AG10803 (cell line): ENCODE measurements around the gene TFEB.

Experiments
- DNase-seq: peaks from one replicate; pipeline ENCODE4 v3.0.0; 2010; ENCODE audit warnings: low read depth
- H3K4me3 ChIP-seq: 2 replicates; pipeline ENCODE4 v1.5.1; 2011; ENCODE audit warnings: mild to moderate bottlenecking, low read length, control low read depth
- TF ChIP-seq, protein P1 (sequence below): conservative IDR thresholded peaks from 2 replicates; pipeline ENCODE4 v1.5.1; 2011; ENCODE audit warnings: mild to moderate bottlenecking, low read length, control low read depth, inconsistent platforms

The TFEB gene

GRCh38 chr6:41668968-41669367 lies 66.4 kb downstream of the TFEB start:
- no peak for DNase-seq
- H3K4me3 ChIP-seq, result no peak overlapping the region
- TF ChIP-seq, protein P1, sequence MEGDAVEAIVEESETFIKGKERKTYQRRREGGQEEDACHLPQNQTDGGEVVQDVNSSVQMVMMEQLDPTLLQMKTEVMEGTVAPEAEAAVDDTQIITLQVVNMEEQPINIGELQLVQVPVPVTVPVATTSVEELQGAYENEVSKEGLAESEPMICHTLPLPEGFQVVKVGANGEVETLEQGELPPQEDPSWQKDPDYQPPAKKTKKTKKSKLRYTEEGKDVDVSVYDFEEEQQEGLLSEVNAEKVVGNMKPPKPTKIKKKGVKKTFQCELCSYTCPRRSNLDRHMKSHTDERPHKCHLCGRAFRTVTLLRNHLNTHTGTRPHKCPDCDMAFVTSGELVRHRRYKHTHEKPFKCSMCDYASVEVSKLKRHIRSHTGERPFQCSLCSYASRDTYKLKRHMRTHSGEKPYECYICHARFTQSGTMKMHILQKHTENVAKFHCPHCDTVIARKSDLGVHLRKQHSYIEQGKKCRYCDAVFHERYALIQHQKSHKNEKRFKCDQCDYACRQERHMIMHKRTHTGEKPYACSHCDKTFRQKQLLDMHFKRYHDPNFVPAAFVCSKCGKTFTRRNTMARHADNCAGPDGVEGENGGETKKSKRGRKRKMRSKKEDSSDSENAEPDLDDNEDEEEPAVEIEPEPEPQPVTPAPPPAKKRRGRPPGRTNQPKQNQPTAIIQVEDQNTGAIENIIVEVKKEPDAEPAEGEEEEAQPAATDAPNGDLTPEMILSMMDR, result no peak

DNA sequence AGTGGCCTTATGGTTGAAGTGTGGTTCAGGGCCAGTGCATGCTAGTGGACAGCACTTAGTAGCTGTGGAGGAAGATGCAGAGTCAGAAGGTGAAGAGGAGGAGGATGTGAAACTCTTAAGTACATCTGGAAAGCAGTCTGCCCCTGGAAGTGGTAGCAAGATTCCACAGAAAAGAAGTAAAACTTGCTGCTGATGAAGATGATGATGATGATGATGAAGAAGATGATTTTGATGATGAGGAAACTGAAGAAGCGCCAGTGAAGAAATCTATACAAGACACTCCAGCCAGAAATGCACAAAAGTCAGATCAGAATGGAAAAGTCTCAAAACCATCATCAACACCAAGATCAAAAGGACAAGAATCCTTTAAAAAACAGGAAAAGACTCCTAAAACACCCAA lies 68.2 kb downstream of the TFEB start:
- DNase-seq, result no peak
- H3K4me3 ChIP-seq, result no peak overlapping the region
- TF ChIP-seq, protein P1, result no peak

DNA sequence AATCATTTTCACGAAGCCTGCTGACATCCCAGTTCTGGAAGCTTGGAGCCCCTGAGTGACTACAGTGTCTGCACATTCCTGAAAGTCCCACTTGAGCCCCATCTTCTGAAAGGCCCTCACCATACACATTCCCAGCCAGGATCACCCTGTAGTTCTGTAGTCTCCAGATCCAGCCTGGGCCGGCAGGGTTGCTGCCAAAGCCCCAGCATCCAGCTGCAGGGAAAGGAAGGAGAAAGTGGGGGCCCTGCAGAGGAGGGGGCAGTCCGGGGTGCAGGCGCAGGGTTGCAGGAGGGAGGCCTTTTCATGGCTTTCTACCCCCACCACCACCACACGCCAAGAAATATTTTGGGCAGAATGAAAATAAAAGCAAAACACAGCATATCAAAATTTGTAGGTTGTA lies 71.1 kb downstream of the TFEB start:
- no peak overlapping the region for H3K4me3 ChIP-seq
- TF ChIP-seq, protein P1, result no peak
- DNase-seq, result no peak

- no peak overlapping the region for H3K4me3 ChIP-seq
- no peak for DNase-seq
- TF ChIP-seq, protein P1, result no peak
Observed at GRCh38 chr6:41663568-41663967, 71.8 kb downstream of the TFEB start.

- TF ChIP-seq, protein P1, result no peak
- no peak for DNase-seq
- H3K4me3 ChIP-seq, result no peak overlapping the region
Observed at GRCh38 chr6:41659935-41660334, 75.5 kb downstream of the TFEB start.

GRCh38 chr6:41658636-41659035 lies 76.8 kb downstream of the TFEB start:
- no peak for DNase-seq
- TF ChIP-seq, protein P1, result no peak
- no peak overlapping the region for H3K4me3 ChIP-seq

- no peak overlapping the region for H3K4me3 ChIP-seq
- TF ChIP-seq, protein P1, result no peak
Observed at GRCh38 chr6:41657131-41658094, 78.0 kb downstream of the TFEB start.

More at GRCh38 chr6:41657131-41658094, 78.0 kb downstream of the TFEB start:
- no peak for DNase-seq
